ENCODE data around the gene COA1. TPM values are rescaled to one million over a fixed set of nuclear protein-coding genes. Genes with fewer than 3 reads are reported as not detected.

The COA1 gene
- total and polyA plus RNA-seq, 9 of the 15 experiments (the other 6 are each of a cell fraction or from before 2014, with no cell fraction given), result 98.9 to 463 (median 181) TPM

- Histone ChIP-seq H3K9me1 (ENCODE audit: control insufficient read depth, insufficient read depth, low read length) (peaks cover 2% of the 10 kb centered on the region), H3K9me3 (replicated peaks; ENCODE audit: control insufficient read depth, insufficient read depth, low read depth, low read length) (no peaks in the 10 kb centered on the region), H3K4me1 (replicated peaks in 1 of 2; ENCODE audit: control insufficient read depth in 2 of 2, insufficient read depth in 2 of 2, low read length in 2 of 2) (no peaks in the 10 kb centered on the region), H4K20me1 (replicated peaks; ENCODE audit: control insufficient read depth, insufficient read depth, low read length) (peaks cover 8% of the 10 kb centered on the region; the same call in 1 of the 2 replicates), H3K4me3 (no peak overlapping the region), H2AFZ (ENCODE audit: low read depth, low read length) (no peak overlapping the region), H3K9ac (ENCODE audit: insufficient read depth in 1 of 2, low read depth in 2 of 2, low read length in 2 of 2) (no peak overlapping the region), H3K79me2 (ENCODE audit: control insufficient read depth, insufficient read depth, low read length) (peaks cover 63% of the 10 kb centered on the region), H3K36me3 (ENCODE audit: control insufficient read depth, insufficient read depth, low read length) (peaks cover 36% of the 10 kb centered on the region; the same call in 2 of the 3 replicates), H3K4me2 (ENCODE audit: insufficient read depth, low read length) (no peak overlapping the region), H3K27ac (ENCODE audit: extremely low read depth, low read depth, low read length) (no peak overlapping the region), H3K27me3 (ENCODE audit: control insufficient read depth in 2 of 2, insufficient read depth in 2 of 2, low read length in 2 of 2) (no peaks in the 10 kb centered on the region)
- FAIRE-seq (no peak), ATAC-seq (no peak), DNase-seq (ENCODE audit: extremely low read depth in 1 of 4, low spot score in 3 of 4) (no peak)
- WGBS (ENCODE audit: insufficient coverage, low coverage, missing lambda C conversion rate), result 94% methylated on average over 4 of the region's 4 CpGs
- BruUV-seq (replicated peaks), result no TSS peak
- CTCF ChIA-PET (ENCODE audit: low intra/inter-chr PET ratio), result no interaction called here
- no peak for TF ChIP-seq SRF (CRISPR knock-in tag; IDR thresholded peaks at IDR 0.05)
- no peak for TF ChIP-seq PRMT5 (CRISPR knock-in tag; IDR thresholded peaks at IDR 0.05)
- no peak for TF ChIP-seq SMARCA4 (IDR thresholded peaks at IDR 0.05)
- TF ChIP-seq ZFX (CRISPR knock-in tag; IDR thresholded peaks at IDR 0.05), result no peak
- intact Hi-C loops (cut with micrococcal nuclease), result no loop called here
- in situ Hi-C loops (cut with MboI), result no loop called here
- POLR2A ChIA-PET, result interaction anchor here (0.6 kb wide), 1 partner anchor 71 kb away, joined by 4 read pairs; the partner anchor contains the start of gene STK17A
Measured at GRCh38 chr7:43653891-43654504, 75.3 kb downstream of the COA1 start.

GRCh38 chr7:43653466-43653865 lies 75.9 kb downstream of the COA1 start:
- Histone ChIP-seq H3K27me3 (ENCODE audit: control insufficient read depth in 2 of 2, insufficient read depth in 2 of 2, low read length in 2 of 2) (no peaks in the 10 kb centered on the region), H3K4me3 (no peak overlapping the region), H2AFZ (ENCODE audit: low read depth, low read length) (no peak overlapping the region), H3K4me2 (ENCODE audit: insufficient read depth, low read length) (no peak overlapping the region), H4K20me1 (replicated peaks; ENCODE audit: control insufficient read depth, insufficient read depth, low read length) (peaks cover 8% of the 10 kb centered on the region; the same call in 1 of the 2 replicates), H3K27ac (ENCODE audit: extremely low read depth, low read depth, low read length) (no peak overlapping the region), H3K4me1 (replicated peaks in 1 of 2; ENCODE audit: control insufficient read depth in 2 of 2, insufficient read depth in 2 of 2, low read length in 2 of 2) (no peaks in the 10 kb centered on the region), H3K79me2 (ENCODE audit: control insufficient read depth, insufficient read depth, low read length) (peaks cover 57% of the 10 kb centered on the region), H3K36me3 (ENCODE audit: control insufficient read depth, insufficient read depth, low read length) (peaks cover 42% of the 10 kb centered on the region; the same call in 2 of the 3 replicates), H3K9me3 (replicated peaks; ENCODE audit: control insufficient read depth, insufficient read depth, low read depth, low read length) (no peaks in the 10 kb centered on the region), H3K9me1 (ENCODE audit: control insufficient read depth, insufficient read depth, low read length) (no peaks in the 10 kb centered on the region), H3K9ac (ENCODE audit: insufficient read depth in 1 of 2, low read depth in 2 of 2, low read length in 2 of 2) (no peak overlapping the region)
- ChIA-PET POLR2A (no interaction called here), CTCF (ENCODE audit: low intra/inter-chr PET ratio) (no interaction called here)
- FAIRE-seq (no peak), ATAC-seq (no peak), DNase-seq (ENCODE audit: extremely low read depth in 1 of 4, low spot score in 3 of 4) (no peak)
- in situ Hi-C loops (cut with MboI), result no loop called here
- 91% methylated on average over 4 of the region's 4 CpGs for WGBS (ENCODE audit: insufficient coverage, low coverage, missing lambda C conversion rate)
- intact Hi-C loops (cut with micrococcal nuclease), result no loop called here
- BruUV-seq (replicated peaks), result no TSS peak
- no peak for TF ChIP-seq RHOXF2B (CRISPR knock-in tag; conservative IDR thresholded peaks at IDR 0.05)
- no peak for TF ChIP-seq MED1 (CRISPR knock-in tag; IDR thresholded peaks at IDR 0.05; ENCODE audit: borderline replicate concordance)
- TF ChIP-seq, protein P1, sequence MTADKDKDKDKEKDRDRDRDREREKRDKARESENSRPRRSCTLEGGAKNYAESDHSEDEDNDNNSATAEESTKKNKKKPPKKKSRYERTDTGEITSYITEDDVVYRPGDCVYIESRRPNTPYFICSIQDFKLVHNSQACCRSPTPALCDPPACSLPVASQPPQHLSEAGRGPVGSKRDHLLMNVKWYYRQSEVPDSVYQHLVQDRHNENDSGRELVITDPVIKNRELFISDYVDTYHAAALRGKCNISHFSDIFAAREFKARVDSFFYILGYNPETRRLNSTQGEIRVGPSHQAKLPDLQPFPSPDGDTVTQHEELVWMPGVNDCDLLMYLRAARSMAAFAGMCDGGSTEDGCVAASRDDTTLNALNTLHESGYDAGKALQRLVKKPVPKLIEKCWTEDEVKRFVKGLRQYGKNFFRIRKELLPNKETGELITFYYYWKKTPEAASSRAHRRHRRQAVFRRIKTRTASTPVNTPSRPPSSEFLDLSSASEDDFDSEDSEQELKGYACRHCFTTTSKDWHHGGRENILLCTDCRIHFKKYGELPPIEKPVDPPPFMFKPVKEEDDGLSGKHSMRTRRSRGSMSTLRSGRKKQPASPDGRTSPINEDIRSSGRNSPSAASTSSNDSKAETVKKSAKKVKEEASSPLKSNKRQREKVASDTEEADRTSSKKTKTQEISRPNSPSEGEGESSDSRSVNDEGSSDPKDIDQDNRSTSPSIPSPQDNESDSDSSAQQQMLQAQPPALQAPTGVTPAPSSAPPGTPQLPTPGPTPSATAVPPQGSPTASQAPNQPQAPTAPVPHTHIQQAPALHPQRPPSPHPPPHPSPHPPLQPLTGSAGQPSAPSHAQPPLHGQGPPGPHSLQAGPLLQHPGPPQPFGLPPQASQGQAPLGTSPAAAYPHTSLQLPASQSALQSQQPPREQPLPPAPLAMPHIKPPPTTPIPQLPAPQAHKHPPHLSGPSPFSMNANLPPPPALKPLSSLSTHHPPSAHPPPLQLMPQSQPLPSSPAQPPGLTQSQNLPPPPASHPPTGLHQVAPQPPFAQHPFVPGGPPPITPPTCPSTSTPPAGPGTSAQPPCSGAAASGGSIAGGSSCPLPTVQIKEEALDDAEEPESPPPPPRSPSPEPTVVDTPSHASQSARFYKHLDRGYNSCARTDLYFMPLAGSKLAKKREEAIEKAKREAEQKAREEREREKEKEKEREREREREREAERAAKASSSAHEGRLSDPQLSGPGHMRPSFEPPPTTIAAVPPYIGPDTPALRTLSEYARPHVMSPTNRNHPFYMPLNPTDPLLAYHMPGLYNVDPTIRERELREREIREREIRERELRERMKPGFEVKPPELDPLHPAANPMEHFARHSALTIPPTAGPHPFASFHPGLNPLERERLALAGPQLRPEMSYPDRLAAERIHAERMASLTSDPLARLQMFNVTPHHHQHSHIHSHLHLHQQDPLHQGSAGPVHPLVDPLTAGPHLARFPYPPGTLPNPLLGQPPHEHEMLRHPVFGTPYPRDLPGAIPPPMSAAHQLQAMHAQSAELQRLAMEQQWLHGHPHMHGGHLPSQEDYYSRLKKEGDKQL (CRISPR knock-in tag; IDR thresholded peaks at IDR 0.05; ENCODE audit: borderline replicate concordance), result no peak
- TF ChIP-seq ZNF41 (CRISPR knock-in tag; conservative IDR thresholded peaks at IDR 0.05), result no peak
- TF ChIP-seq ZNF134 (CRISPR knock-in tag; conservative IDR thresholded peaks at IDR 0.05), result no peak
- no peak for TF ChIP-seq RNF2 (IDR thresholded peaks at IDR 0.05)
- no peak for TF ChIP-seq ZNF444 (CRISPR knock-in tag; IDR thresholded peaks at IDR 0.05)
- no peak for TF ChIP-seq KDM5B (IDR thresholded peaks at IDR 0.05; ENCODE audit: insufficient replicate concordance, low read depth, low read length)
